NB4 (cell line): ENCODE results near the gene KIF6.

Experiments
- CTCF ChIP-seq: IDR thresholded peaks from one replicate; pipeline ENCODE4 v1.5.1; 2012; ENCODE audit warnings: low read depth, low read length
- MAX ChIP-seq: IDR thresholded peaks from 2 replicates; pipeline ENCODE4 v1.6.1; 2011; ENCODE audit warnings: low read depth, low read length
- POLR2A ChIP-seq: IDR thresholded peaks from 2 replicates; pipeline ENCODE4 v1.6.1; 2011; ENCODE audit warnings: mild to moderate bottlenecking; ENCODE audit not compliant: insufficient read length; ENCODE audit errors: extremely low read depth

GRCh38 chr6:39444479-39445019 is 280.7 kb downstream of the KIF6 start:
- no peak for TF ChIP-seq POLR2A
- no peak for TF ChIP-seq CTCF
- TF ChIP-seq MAX = no peak
